HG02943 (cell line): ENCODE measurements around the gene HERC6.
"Not testable (repeated sequence)": the region's sequence is repeated elsewhere in the genome, so short reads cannot be mapped to it uniquely, and the experiment has no call there.

ENCODE experiments used
- ATAC-seq: cut with Tn5 transposase; IDR thresholded peaks from one replicate; pipeline ENCODE4 v1.9.1; 2021; ENCODE audit warnings: mild to moderate bottlenecking, low read depth, moderate library complexity; ENCODE audit not compliant: unreplicated experiment

Gene HERC6

GRCh38 chr4:88443486-88443885 is 64.8 kb downstream of the HERC6 start:
- ATAC-seq: no peak

DNA sequence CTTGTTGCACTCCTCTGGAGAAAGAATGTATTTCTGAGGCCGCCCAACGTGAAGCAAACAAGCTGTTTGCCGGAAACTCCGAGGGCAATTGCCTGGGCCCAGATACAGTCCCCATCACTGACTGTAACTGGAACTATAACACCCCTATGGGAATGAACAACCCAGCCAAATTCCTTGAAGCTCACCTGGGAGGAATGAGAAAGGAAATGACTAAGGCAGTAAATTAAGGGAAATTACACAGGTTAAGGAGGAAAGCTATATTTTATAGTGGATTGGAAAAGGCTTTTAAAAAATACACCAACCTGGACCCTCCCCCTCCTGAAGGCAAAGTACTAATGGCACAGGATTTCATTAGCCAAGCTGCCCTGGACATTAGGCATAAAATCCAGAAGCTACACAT is 66.6 kb downstream of the HERC6 start:
- ATAC-seq: no peak

DNA sequence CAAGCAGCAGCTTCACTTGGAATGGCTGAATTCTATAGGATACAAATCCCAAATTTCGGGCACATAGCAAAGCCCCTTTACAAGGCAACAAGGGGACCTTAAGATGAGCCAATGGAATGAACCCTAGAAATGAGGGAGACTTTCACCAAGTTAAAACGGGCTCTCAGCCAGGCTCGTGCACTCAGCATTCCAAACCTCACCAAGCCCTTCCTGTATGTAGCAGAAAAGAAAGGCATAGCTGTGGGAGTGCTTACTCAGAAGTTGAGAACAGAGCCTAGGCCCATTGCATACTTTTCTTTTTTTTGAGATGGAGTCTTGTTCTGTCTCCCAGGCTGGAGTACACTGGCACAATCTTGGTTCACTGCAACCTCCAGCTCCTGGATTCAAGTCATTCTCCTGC is 67.5 kb downstream of the HERC6 start:
- no peak for ATAC-seq

DNA sequence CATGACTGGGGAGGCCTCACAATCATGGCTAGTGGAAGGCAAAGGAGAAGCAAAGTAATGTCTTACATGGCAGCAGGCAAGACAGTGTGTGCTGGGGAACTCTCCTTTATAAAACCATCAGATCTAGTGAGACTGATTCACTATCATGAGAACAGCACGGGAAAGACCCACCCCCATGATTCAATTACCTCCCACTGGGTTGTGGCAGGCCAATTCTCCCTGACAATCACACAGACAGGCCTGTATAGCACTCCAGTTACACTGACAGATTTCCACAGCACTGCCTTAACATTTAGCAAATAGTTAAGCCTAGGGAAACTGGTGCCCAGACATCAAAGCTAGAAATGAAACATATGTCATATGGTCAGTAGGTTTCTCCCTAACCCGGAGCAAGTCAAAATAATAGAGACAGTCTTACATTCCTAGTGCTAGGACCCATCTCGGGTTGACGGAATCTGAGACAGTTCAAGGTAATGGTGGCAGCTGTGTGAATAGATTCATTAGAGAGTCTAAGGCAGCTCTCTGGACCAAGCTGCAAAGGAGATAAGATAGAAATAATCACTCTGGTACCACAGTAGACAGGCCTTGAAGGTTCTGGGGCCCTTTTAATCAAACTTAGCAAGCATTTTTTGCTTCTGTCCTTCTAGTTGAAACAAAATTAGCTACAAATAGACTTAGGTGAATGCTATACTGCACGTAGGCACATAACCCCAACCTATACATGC is 68.9 kb downstream of the HERC6 start:
- ATAC-seq: no peak

DNA sequence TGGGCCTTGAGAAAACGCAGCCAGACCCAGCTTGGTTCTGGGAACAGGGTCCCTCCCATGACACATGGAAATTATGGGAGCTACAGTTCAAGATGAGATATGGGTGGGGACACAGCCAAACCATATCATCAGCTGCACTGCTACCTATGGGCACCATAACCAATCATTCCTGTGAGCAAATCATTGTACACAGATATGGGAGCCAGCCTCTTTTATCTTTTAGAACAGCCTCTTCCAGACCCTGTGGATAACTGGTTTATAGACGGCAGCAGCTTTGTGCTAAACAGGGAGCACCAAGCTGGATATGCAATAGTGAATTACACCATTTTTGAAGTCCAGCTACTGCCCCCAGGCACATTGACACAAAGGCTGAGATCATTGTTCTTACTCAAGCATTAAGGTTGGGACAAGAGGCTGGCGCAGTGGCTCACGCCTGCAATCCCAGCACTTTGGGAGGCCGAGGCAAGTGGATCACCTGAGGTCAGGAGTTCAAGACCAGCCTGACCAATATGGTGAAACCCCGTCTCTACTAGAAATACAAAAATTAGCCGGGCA is 69.6 kb downstream of the HERC6 start:
- not testable (repeated sequence) for ATAC-seq

DNA sequence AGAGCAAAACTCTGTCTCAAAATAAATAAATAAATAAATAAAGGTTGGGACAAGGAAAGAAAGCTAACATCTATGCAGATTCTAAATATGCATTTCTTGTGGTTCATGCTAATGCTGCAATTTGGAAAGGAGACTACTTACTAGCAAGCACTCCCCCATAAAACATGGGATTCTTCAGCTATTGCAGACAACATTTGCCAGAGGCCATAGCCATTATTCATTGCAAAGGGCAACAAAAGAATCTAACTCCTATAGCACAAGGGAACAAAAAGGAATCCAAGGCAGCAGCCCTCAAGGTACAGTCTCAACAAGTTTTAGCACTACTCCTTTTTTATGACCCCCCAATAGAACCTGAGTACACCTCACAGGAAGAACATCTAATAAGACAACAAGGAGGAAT is 70.2 kb downstream of the HERC6 start:
- ATAC-seq: no peak

DNA sequence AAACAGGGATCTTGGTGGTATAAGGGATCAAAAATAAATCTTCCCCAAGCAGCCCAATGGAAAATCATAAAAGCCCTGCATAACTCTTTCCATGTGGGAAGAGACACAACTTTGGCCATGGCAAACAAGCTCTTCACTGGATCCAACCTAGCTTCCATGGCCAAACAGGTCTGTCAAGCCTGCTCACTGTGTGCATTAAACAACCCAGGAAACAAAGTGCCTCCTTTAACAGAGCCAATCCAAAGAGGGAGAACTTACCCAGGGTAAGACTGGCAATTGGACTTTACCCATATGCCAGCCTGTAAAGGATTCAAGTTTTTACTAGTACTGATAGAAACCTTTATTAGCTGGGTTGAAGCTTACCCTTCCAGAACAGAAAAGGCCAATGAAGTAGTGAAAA is 70.6 kb downstream of the HERC6 start:
- ATAC-seq: no peak

DNA sequence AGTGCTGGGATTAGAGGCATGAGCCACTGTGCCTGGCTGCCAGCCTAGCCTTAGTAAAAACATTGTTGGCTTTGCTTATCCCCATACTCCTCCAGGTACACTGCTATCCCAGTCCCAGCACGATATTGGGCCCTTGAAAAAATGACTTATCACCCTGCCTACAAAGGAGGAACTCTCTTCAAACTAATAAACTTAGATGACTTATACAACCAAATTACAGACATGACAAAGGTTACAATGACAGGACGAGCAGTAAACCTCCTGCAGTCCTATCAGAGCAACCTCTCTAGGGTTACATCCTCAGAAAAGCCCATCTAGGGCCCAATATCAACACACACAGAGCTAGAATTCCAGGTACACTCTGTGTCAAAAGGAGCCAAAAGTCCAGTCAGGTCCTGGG is 72.6 kb downstream of the HERC6 start:
- ATAC-seq: no peak

DNA sequence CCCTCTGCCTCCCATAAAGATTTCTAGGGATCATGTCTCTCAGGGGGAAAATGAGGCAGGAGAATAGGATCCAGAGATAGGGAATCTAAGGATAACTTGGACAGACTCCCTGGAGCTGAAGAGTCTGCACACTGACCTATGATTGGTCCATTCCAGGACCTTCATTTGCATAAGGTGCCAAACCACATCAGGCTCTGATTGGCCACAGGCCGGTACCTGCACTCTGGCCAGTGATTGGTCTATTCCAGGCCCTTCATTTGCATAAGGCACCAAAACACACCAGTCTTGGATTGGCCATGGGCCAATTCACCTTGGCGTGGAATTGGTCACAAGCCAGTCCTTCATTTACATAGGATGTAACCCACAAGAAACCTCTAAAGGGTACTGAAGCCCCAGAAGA is 74.3 kb downstream of the HERC6 start:
- ATAC-seq: no peak

- peak; percentile 86 for ATAC-seq
These were observed 78.1 kb downstream of the HERC6 start, which contains the start of gene HERC5 for GRCh38 chr4:88456670-88457306. Gene HERC5, plus strand, starts transcription at chr4:88457119. Its CDS starts 151 bp downstream, at chr4:88457270.

DNA sequence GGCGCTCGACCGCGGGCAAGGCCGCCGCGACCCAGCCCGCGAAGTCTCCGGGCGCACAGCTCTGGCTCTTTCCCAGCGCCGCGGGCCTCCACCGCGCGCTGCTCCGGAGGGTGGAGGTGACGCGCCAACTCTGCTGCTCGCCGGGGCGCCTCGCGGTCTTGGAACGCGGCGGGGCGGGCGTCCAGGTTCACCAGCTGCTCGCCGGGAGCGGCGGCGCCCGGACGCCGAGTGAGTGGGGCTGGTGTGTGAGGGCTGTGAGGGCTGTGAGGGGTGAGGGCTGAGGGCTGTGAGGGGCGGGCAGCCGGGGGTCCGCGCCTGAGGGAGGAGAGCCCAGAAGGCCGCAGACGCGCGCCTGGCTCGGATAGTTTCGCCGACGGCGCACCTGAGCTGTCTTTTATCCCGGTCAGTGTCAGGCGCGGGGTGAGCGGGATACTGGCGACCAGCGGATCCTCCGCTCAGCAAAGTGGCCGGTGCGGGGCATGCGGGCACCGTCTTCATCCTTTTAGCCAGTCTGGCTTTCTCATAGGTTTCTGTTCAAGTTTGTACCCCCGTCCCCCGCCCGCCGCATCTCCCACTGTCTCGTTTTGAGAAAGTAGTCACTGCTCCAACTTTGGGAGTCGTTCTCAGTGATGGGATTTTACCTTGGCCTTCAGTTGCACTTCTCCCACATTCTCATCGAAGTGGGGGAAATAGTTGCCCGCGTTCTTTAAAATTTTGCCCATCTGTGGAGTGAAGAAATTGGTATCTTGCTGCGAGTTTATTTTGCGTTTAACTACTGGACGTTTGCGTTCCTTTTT is 78.9 kb downstream of the HERC6 start:
- ATAC-seq: peak; percentile 36

DNA sequence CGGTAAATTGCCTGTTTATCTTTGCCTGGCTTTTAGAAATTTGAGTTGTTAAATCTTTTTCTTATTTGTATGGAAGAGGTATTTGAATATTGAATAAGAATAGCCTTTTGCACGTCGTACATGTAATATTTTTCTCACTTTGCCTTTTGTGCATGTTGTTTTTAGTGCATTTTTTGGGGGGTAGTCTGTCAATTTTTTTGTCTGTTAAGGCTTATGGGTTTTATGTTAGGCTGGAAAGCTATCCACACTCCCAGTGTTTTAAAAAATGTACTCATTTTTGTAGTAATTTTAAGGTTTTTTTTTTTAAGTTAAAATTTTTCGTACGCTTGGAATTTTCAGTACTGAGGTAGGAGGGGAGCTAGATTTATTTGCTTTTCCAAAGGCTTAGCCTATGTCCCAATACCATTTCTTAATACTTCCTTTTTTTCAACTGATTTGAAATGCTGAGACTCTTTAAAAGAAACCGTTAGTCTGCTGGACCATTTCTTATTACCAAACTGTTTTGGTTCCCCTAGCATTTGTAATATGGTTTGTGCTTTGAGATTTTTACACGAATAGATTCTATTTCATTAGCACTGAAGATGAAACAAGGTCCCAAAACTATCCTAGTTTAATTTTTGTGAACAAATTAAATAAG is 79.6 kb downstream of the HERC6 start:
- ATAC-seq: no peak

- ATAC-seq: no peak
These were observed 87.1 kb downstream of the HERC6 start for GRCh38 chr4:88465653-88466192.

DNA sequence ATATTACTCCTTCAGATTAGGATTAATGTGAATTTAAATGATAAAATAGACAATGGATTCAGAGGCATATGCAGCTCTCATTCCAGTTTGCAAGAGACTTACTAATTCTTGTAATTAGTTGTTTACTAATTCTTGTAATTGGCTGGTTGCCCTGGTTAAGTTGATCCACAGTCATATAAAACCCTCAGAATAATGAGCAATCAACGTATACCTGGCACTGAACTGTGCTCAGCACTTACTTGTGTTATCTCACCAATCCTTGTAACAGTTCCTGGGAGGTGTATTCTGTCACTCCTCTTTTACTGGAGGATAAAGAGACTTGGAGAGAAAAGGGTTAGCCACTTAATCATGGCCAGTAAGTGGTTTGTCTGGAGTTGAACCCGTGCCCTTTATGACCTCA is 88.7 kb downstream of the HERC6 start:
- no peak for ATAC-seq

GRCh38 chr4:88477229-88477860 is 98.7 kb downstream of the HERC6 start:
- no peak for ATAC-seq

GRCh38 chr4:88478247-88478646 is 99.6 kb downstream of the HERC6 start:
- no peak for ATAC-seq

DNA sequence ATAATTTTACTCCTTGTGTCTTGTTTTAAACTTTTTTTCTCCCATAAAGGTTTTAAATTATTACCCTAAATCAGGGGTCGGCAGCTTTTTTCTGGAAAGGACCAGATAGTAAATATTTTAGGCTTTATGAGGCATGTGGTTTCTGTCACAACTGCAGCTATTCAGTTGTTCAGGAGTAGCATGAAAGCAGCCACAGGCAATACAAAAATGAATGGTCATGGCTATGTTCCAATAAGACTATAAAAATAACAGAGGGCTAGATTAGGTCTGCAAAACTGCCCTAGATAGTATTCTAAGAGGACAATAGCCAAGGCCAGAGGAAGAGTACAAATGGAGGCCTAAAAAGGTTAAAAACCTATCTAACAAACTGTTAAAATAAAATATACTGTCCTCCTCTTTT is 102.9 kb downstream of the HERC6 start:
- no peak for ATAC-seq

GRCh38 chr4:88489100-88489761 is 110.6 kb downstream of the HERC6 start:
- no peak for ATAC-seq
